Measurements from ENCODE around the gene CNIH2.
"Not testable (repeated sequence)": the region's sequence is repeated elsewhere in the genome, so short reads cannot be mapped to it uniquely, and the experiment has no call there.

CNIH2 gene

GRCh38 chr11:66274219-66274618 is 3.8 kb upstream of the CNIH2 start:
- no peaks in the 10 kb centered on the region for H3K9me3 ChIP-seq (ENCODE audit: control insufficient read depth, low read length)
- no peak overlapping the region for H3K4me3 ChIP-seq (ENCODE audit: low read depth, low read length)
- no peak overlapping the region for H3K9ac ChIP-seq
- H3K36me3 ChIP-seq (ENCODE audit: control insufficient read depth, insufficient read depth, low read length) = no peaks in the 10 kb centered on the region
- H3K27me3 ChIP-seq (ENCODE audit: control insufficient read depth, insufficient read depth, low read length) = no peaks in the 10 kb centered on the region
- no peak overlapping the region for H3K27ac ChIP-seq
- no peak overlapping the region for H3K4me2 ChIP-seq (ENCODE audit: low read length)
- no peak for TF ChIP-seq CTCF (IDR thresholded peaks at IDR 0.05)
- H2AFZ ChIP-seq = no peak overlapping the region
- H3K4me1 ChIP-seq = peaks cover 2% of the 10 kb centered on the region
- no peaks in the 10 kb centered on the region for H3K79me2 ChIP-seq

- H3K36me3 ChIP-seq (ENCODE audit: control insufficient read depth, insufficient read depth, low read length) = no peaks in the 10 kb centered on the region
- no peak overlapping the region for H2AFZ ChIP-seq
- H3K4me1 ChIP-seq = no peaks in the 10 kb centered on the region
- H3K9ac ChIP-seq = no peak overlapping the region
- H3K79me2 ChIP-seq = no peaks in the 10 kb centered on the region
- no peak for TF ChIP-seq CTCF (IDR thresholded peaks at IDR 0.05)
- H3K4me3 ChIP-seq (ENCODE audit: low read depth, low read length) = no peak overlapping the region
- no peaks in the 10 kb centered on the region for H3K27me3 ChIP-seq (ENCODE audit: control insufficient read depth, insufficient read depth, low read length)
- H3K27ac ChIP-seq = no peak overlapping the region
- no peaks in the 10 kb centered on the region for H3K9me3 ChIP-seq (ENCODE audit: control insufficient read depth, low read length)
- no peak overlapping the region for H3K4me2 ChIP-seq (ENCODE audit: low read length)
Observed at GRCh38 chr11:66275396-66275795, 2.6 kb upstream of the CNIH2 start.

- no peak overlapping the region for H3K9ac ChIP-seq
- no peak overlapping the region for H3K27ac ChIP-seq
- no peak for TF ChIP-seq CTCF (IDR thresholded peaks at IDR 0.05)
- no peak overlapping the region for H2AFZ ChIP-seq
- H3K36me3 ChIP-seq (ENCODE audit: control insufficient read depth, insufficient read depth, low read length) = no peaks in the 10 kb centered on the region
- no peak overlapping the region for H3K4me3 ChIP-seq (ENCODE audit: low read depth, low read length)
- H3K4me2 ChIP-seq (ENCODE audit: low read length) = no peak overlapping the region
- H3K9me3 ChIP-seq (ENCODE audit: control insufficient read depth, low read length) = no peaks in the 10 kb centered on the region
- no peaks in the 10 kb centered on the region for H3K79me2 ChIP-seq
- H3K27me3 ChIP-seq (ENCODE audit: control insufficient read depth, insufficient read depth, low read length) = no peaks in the 10 kb centered on the region
- H3K4me1 ChIP-seq = no peaks in the 10 kb centered on the region
Observed at GRCh38 chr11:66275984-66276612, 1.9 kb upstream of the CNIH2 start.

DNA sequence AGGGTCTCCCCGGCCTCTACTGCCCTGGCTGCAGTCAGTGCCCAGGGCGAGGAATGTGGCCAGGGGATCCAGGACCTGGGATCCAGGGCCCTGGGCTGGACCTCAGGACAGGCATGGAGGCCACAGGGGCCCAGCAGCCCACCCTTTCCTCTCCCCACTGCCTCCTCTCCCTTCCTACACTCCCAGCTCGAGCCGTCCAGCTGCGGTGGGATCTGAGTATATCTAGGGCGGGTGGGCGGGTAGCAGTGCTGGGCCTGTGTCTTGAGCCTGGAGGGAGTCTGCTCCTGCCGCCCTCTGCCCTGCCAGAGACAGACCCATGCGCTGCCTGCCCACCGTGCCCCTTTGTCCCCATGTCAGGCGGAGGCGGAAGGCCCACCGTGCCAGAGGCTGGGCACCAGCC is 1.4 kb upstream of the CNIH2 start:
- H3K4me2 ChIP-seq (ENCODE audit: low read length); H3K27ac ChIP-seq; H3K36me3 ChIP-seq (ENCODE audit: control insufficient read depth, insufficient read depth, low read length); H2AFZ ChIP-seq; H3K9ac ChIP-seq; H3K9me3 ChIP-seq (ENCODE audit: control insufficient read depth, low read length); H3K4me1 ChIP-seq; H3K27me3 ChIP-seq (ENCODE audit: control insufficient read depth, insufficient read depth, low read length); H3K4me3 ChIP-seq (ENCODE audit: low read depth, low read length); H3K79me2 ChIP-seq: not testable (repeated sequence)

DNA sequence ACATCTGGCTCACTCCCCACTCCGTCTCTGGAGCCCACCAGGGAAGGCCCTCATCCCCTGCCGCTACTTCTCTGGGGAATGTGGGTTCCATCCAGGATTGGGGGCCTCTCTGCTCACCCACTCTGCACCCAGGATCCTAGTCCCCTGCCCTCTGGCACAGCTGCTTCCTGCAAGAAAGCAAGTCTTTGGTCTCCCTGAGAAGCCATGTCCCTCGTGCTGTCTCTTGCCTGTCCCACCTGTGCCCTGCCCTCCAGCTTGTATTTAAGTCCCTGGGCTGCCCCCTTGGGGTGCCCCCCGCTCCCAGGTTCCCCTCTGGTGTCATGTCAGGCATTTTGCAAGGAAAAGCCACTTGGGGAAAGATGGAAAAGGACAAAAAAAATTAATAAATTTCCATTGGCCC is 911 bp upstream of the CNIH2 start:
- not testable (repeated sequence) for H3K27ac ChIP-seq; H3K36me3 ChIP-seq (ENCODE audit: control insufficient read depth, insufficient read depth, low read length); H2AFZ ChIP-seq; H3K9me3 ChIP-seq (ENCODE audit: control insufficient read depth, low read length); H3K4me2 ChIP-seq (ENCODE audit: low read length); H3K79me2 ChIP-seq; H3K27me3 ChIP-seq (ENCODE audit: control insufficient read depth, insufficient read depth, low read length); H3K4me3 ChIP-seq (ENCODE audit: low read depth, low read length); H3K4me1 ChIP-seq; H3K9ac ChIP-seq

All from parathyroid adenoma (tissue), 2 donors.